ENCODE measurements around the gene TSPEAR. TPM values are rescaled to one million over a fixed set of nuclear protein-coding genes. Genes with fewer than 3 reads are reported as not detected.

TSPEAR gene
- total and polyA plus RNA-seq, 9 of the 15 experiments (the other 6 are each of a cell fraction or from before 2014, with no cell fraction given), result not detected

GRCh38 chr21:44515359-44516165 is 195.8 kb downstream of the TSPEAR start:
- ATAC-seq, result no peak
- Histone ChIP-seq H3K9me1 (ENCODE audit: control insufficient read depth, insufficient read depth, low read length) (no peaks in the 10 kb centered on the region), H3K36me3 (ENCODE audit: control insufficient read depth, insufficient read depth, low read length) (no peaks in the 10 kb centered on the region), H3K27ac (ENCODE audit: extremely low read depth, low read depth, low read length) (no peak overlapping the region), H3K4me3 (no peak overlapping the region), H3K79me2 (ENCODE audit: control insufficient read depth, insufficient read depth, low read length) (no peaks in the 10 kb centered on the region), H3K4me1 (replicated peaks in 1 of 2; ENCODE audit: control insufficient read depth in 2 of 2, insufficient read depth in 2 of 2, low read length in 2 of 2) (peaks cover 0 to 25% of the 10 kb centered on the region in 2 experiments; a peak in 3 of 5 replicates), H3K9ac (ENCODE audit: insufficient read depth in 1 of 2, low read depth in 2 of 2, low read length in 2 of 2) (0 out of 4 replicates have a peak overlapping the region, but pooled peaks of 1 of the 2 experiments have one; percentile 60), H3K27me3 (ENCODE audit: control insufficient read depth in 2 of 2, insufficient read depth in 2 of 2, low read length in 2 of 2) (peaks cover 0 to 28% of the 10 kb centered on the region in 2 experiments; a peak in 2 of 5 replicates), H2AFZ (ENCODE audit: low read depth, low read length) (no peak overlapping the region), H3K4me2 (ENCODE audit: insufficient read depth, low read length) (no peak overlapping the region), H3K9me3 (replicated peaks; ENCODE audit: control insufficient read depth, insufficient read depth, low read depth, low read length) (no peaks in the 10 kb centered on the region), H4K20me1 (replicated peaks; ENCODE audit: control insufficient read depth, insufficient read depth, low read length) (peaks cover 8% of the 10 kb centered on the region; the same call in 1 of the 2 replicates)
- in situ Hi-C loops (cut with MboI), result loop anchor here (5.0 kb wide), 2 partner anchors 227 to 277 kb away; no protein-coding TSS in a partner anchor
- intact Hi-C loops (cut with micrococcal nuclease), result loop anchor here (10.0 kb wide), 1 partner anchor 409 kb away; the partner anchor contains the start of gene ITGB2
- POLR2A ChIA-PET, result interaction anchor here (0.5 to 1.4 kb wide), 7 partner anchors 10 to 429 kb away, joined by 3 to 4 read pairs (median 3); no protein-coding TSS in a partner anchor
- CTCF ChIA-PET (ENCODE audit: low intra/inter-chr PET ratio), result no interaction called here
- FAIRE-seq, result no peak
- no peak for DNase-seq (ENCODE audit: extremely low read depth in 1 of 4, low spot score in 3 of 4)
- WGBS (ENCODE audit: insufficient coverage, low coverage, missing lambda C conversion rate), result 3% methylated on average over 32 of the region's 32 CpGs
- no TSS peak for BruUV-seq (replicated peaks)
- TF ChIP-seq TSHZ1 (CRISPR knock-in tag; IDR thresholded peaks at IDR 0.05) (no peak), TAF15 (IDR thresholded peaks at IDR 0.05; ENCODE audit: low read depth, low read length) (no peak), EP300 (IDR thresholded peaks at IDR 0.05; ENCODE audit: low read length) (no peak), TRIM24 (IDR thresholded peaks at IDR 0.05) (no peak), MCM2 (IDR thresholded peaks at IDR 0.05; ENCODE audit: low read depth) (no peak), RBM34 (IDR thresholded peaks at IDR 0.05; ENCODE audit: borderline replicate concordance, insufficient read depth, low read length) (no peak), SLC30A9 (CRISPR knock-in tag; IDR thresholded peaks at IDR 0.05) (no peak), NFATC3 (IDR thresholded peaks at IDR 0.05) (no peak)
- TF ChIP-seq, protein P1, sequence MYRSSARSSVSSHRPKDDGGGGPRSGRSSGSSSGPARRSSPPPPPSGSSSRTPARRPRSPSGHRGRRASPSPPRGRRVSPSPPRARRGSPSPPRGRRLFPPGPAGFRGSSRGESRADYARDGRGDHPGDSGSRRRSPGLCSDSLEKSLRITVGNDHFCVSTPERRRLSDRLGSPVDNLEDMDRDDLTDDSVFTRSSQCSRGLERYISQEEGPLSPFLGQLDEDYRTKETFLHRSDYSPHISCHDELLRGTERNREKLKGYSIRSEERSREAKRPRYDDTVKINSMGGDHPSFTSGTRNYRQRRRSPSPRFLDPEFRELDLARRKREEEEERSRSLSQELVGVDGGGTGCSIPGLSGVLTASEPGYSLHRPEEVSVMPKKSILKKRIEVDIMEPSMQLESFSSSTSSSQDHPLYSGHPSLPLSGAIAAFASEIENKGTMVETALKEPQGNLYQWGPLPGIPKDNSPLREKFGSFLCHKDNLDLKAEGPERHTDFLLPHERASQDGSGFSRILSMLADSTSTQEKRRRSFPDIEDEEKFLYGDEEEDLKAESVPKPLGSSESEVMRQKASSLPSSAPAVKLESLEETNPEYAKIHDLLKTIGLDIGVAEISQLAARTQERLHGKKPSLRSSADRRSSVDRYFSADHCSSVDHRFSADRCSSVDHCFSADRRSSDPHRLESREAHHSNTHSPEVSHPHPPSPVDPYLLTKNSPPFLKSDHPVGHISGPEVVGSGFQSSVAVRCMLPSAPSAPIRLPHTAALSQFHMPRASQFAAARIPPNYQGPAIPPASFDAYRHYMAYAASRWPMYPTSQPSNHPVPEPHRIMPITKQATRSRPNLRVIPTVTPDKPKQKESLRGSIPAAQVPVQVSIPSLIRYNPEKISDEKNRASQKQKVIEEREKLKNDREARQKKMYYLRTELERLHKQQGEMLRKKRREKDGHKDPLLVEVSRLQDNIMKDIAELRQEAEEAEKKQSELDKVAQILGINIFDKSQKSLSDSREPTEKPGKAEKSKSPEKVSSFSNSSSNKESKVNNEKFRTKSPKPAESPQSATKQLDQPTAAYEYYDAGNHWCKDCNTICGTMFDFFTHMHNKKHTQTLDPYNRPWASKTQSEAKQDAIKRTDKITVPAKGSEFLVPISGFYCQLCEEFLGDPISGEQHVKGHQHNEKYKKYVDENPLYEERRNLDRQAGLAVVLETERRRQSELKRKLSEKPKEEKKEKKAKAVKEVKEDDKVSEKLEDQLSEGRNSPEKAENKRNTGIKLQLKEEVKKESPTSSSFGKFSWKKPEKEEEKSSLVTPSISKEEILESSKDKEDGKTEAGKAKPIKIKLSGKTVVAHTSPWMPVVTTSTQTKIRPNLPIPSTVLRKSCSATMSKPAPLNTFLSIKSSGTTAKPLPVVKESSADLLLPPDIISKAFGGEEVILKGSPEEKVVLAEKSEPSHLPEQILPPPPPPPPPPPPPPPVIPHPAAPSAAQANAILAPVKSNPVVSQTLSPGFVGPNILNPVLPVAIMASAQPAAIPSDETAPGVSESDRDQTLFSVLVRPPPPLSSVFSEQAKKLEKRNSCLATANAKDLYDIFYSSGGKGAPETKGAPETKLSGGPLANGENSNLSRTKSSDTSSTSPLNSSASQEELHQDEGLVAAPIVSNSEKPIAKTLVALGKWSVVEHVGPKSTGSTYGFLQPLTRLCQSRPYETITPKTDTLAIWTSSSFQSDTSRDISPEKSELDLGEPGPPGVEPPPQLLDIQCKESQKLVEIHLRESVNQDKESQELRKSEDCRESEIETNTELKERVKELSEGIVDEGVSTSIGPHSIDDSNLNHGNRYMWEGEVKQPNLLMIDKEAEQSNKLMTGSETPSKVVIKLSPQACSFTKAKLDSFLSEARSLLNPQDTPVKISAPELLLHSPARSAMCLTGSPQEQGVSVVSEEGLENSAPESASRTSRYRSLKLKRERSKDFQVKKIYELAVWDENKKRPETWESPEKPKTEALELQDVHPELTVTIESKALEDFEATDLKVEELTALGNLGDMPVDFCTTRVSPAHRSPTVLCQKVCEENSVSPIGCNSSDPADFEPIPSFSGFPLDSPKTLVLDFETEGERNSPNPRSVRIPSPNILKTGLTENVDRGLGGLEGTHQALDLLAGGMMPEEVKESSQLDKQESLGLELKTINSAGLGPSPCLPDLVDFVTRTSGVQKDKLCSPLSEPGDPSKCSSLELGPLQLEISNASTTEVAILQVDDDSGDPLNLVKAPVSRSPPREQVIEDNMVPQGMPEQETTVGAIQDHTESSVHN (IDR thresholded peaks at IDR 0.05; ENCODE audit: borderline replicate concordance in 1 of 2, low read depth in 1 of 2), result no peak
